CD14-positive monocyte (primary cell): ENCODE results near the gene MAPK14. TPM values are rescaled to one million over a fixed set of nuclear protein-coding genes. Genes with fewer than 3 reads are reported as not detected.

Experiments used
- DNase-seq, 3 donors: peaks; one replicate each; pipeline ENCODE4 v3.0.0-alpha.2; 2011 to 2022
- H2AFZ ChIP-seq: 2 replicates; pipeline ENCODE4 v1.6.0; 2012; ENCODE audit warnings: mild to moderate bottlenecking, low read depth, low read length, inconsistent platforms; ENCODE audit not compliant: insufficient read depth, poor library complexity, severe bottlenecking
- H3K27ac ChIP-seq, 2 donors: 1 replicate in 1 of 2; 2 replicates in 1 of 2; pipeline ENCODE4 v1.5.1; 2012 to 2013; ENCODE audit warnings: low read length in 2 of 2, control low read depth in 1 of 2, inconsistent platforms in 1 of 2, low read depth in 1 of 2, mild to moderate bottlenecking in 1 of 2
- H3K27me3 ChIP-seq, 2 donors: one replicate each; pipeline versions ENCODE4 v1.6.0 to v1.6.1; 2011 to 2013; ENCODE audit warnings: low read length in 2 of 2; ENCODE audit not compliant: control insufficient read depth in 2 of 2, insufficient read depth in 2 of 2
- H3K36me3 ChIP-seq, 2 donors: replicated peaks in 1 of 2; 1 replicate in 1 of 2; 2 replicates in 1 of 2; pipeline versions ENCODE4 v1.5.1 to v1.6.1; 2012 to 2013; ENCODE audit warnings: low read length in 2 of 2, control low read depth in 1 of 2, inconsistent platforms in 1 of 2, mild to moderate bottlenecking in 1 of 2; ENCODE audit not compliant: insufficient read depth in 2 of 2, control insufficient read depth in 1 of 2
- H3K4me1 ChIP-seq, 2 donors: 1 replicate in 1 of 2; 2 replicates in 1 of 2; pipeline versions ENCODE4 v1.5.1 to v1.6.1; 2012 to 2013; ENCODE audit warnings: low read length in 2 of 2, control low read depth in 1 of 2, inconsistent platforms in 1 of 2, mild to moderate bottlenecking in 1 of 2, moderate library complexity in 1 of 2; ENCODE audit not compliant: insufficient read depth in 2 of 2, control insufficient read depth in 1 of 2
- H3K4me2 ChIP-seq: replicated peaks from 2 replicates; pipeline ENCODE3; 2012; ENCODE audit warnings: low read length, moderate library complexity, mild to moderate bottlenecking; ENCODE audit not compliant: poor library complexity, severe bottlenecking; ENCODE audit errors: extremely low read depth
- H3K4me3 ChIP-seq, 3 experiments: fragments of 200-600 bp in 1 of 3; sonication (generic) in 1 of 3; replicated peaks in 1 of 3; 1 replicate in 2 of 3; 2 replicates in 1 of 3; pipeline ENCODE4 v1.5.1; 2011 to 2013; ENCODE audit warnings: low read length in 3 of 3, mild to moderate bottlenecking in 3 of 3, control low read depth in 2 of 3, low read depth in 2 of 3, inconsistent platforms in 1 of 3, moderate library complexity in 1 of 3
- H3K79me2 ChIP-seq: 2 replicates; pipeline ENCODE4 v1.6.0; 2012; ENCODE audit warnings: mild to moderate bottlenecking, control low read depth, inconsistent platforms, low read length, moderate library complexity; ENCODE audit not compliant: insufficient read depth
- H3K9ac ChIP-seq: 2 replicates; pipeline ENCODE4 v1.6.0; 2017; ENCODE audit warnings: low read length, mild to moderate bottlenecking; ENCODE audit not compliant: insufficient read depth, poor library complexity, severe bottlenecking
- H3K9me3 ChIP-seq, 2 donors: replicated peaks in 1 of 2; 1 replicate in 1 of 2; 2 replicates in 1 of 2; pipeline versions ENCODE4 v1.5.1 to v1.6.1; 2012 to 2013; ENCODE audit warnings: low read length in 2 of 2, control low read depth in 1 of 2; ENCODE audit not compliant: control insufficient read depth in 1 of 2, insufficient read depth in 1 of 2
- H4K20me1 ChIP-seq: 2 replicates; pipeline ENCODE4 v1.6.0; 2012; ENCODE audit warnings: mild to moderate bottlenecking, low read length, control low read depth, moderate library complexity; ENCODE audit not compliant: insufficient read depth
- H3K27ac Mint-ChIP-seq, 7 donors: one replicate each; pipeline ENCODE4 v1.8.0; 2020; ENCODE audit warnings: mild to moderate bottlenecking in 7 of 7, mixed read lengths in 7 of 7, moderate library complexity in 6 of 7, inconsistent platforms in 2 of 7
- H3K27me3 Mint-ChIP-seq, 3 donors: one replicate each; pipeline ENCODE4 v1.8.0; 2021 to 2022; ENCODE audit warnings: low read depth in 3 of 3, mild to moderate bottlenecking in 3 of 3, mixed read lengths in 3 of 3, moderate library complexity in 3 of 3, inconsistent platforms in 1 of 3
- H3K36me3 Mint-ChIP-seq, 2 donors: one replicate each; pipeline ENCODE4 v1.8.0; 2020; ENCODE audit warnings: mixed read lengths in 2 of 2, inconsistent platforms in 1 of 2, mild to moderate bottlenecking in 1 of 2
- H3K4me1 Mint-ChIP-seq: one replicate; pipeline ENCODE4 v1.8.0; 2020; ENCODE audit warnings: mild to moderate bottlenecking, mixed read lengths
- H3K4me3 Mint-ChIP-seq, 2 donors: one replicate each; pipeline ENCODE4 v1.8.0; 2020; ENCODE audit warnings: mild to moderate bottlenecking in 2 of 2, mixed read lengths in 2 of 2, moderate library complexity in 1 of 2
- H3K9me3 Mint-ChIP-seq, 7 donors: one replicate each; pipeline ENCODE4 v1.8.0; 2020 to 2022; ENCODE audit warnings: mixed read lengths in 7 of 7, mild to moderate bottlenecking in 6 of 7, moderate library complexity in 6 of 7, inconsistent platforms in 2 of 7
- WGBS: methylation state at CpG from one replicate; pipeline ENCODE4 v1.1.5; 2013; ENCODE audit warnings: missing lambda C conversion rate; ENCODE audit not compliant: insufficient coverage; 5-methylcytosine and 5-hydroxymethylcytosine counted together
- intact Hi-C, 2 donors: fragments of 100-400 bp; cut with micrococcal nuclease; formaldehyde crosslinking; loops; one replicate each; pipeline versions ENCODE4 v1.15.0 to v1.15.1; 2023
- polyA plus RNA-seq, 3 donors: library from polyadenylated mRNA; depleted of rRNA in 1 of 3; unstranded in 2 of 3; stranded (reverse) in 1 of 3; fragments of 300-500 nt in 2 of 3; fragments of >200 nt in 1 of 3; fragmentation: Illumina TruSeq in 2 of 3; gene quantifications; 1 replicate in 2 of 3; 2 replicates in 1 of 3; pipeline ENCODE4 v1.2.3, GENCODE V29; 2012 to 2021
- TF ChIP-seq, protein P1 (sequence below): fragments of 200-600 bp; IDR thresholded peaks from one replicate; pipeline ENCODE4 v1.8.0; 2022; ENCODE audit warnings: antibody characterized with exemption, mild to moderate bottlenecking

MAPK14 gene
- polyA plus RNA-seq, 3 donors: 56.6 to 96.6 (median 83.7) TPM

DNA sequence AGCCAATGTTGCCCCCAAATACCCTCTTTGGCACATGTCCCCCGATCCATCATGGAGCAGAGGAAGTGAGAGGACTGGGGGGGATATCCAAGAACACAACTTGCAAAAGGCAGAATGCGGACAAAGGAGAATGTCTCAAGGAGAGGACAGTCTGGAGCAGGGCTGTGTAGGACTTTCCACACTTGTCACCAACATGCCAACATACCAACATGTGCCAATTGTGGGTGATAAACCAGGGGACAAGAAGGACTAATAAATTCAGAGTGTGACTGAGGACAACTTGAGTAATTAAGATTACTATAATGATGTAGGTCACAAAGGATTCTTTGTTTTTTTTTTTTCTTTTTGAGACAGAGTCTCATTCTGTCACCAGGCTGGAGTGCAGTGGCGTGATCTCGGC, 11.9 kb upstream of the MAPK14 start:
- intact Hi-C loops: loop anchor here in 1 of 2 donors (10.0 kb wide), 1 partner anchor 91 kb away; the partner anchor contains the start of gene SRPK1
- H3K9me3 ChIP-seq: no peaks in the 10 kb centered on the region
- peak overlapping the region; percentile 41 to 83 (median 74) for H3K27ac Mint-ChIP-seq
- H4K20me1 ChIP-seq: no peaks in the 10 kb centered on the region
- peaks cover 54% of the 10 kb centered on the region for H3K4me1 Mint-ChIP-seq
- peaks cover 15 to 17% of the 10 kb centered on the region in 2 donors for H3K36me3 Mint-ChIP-seq
- peak overlapping the region; percentile 42 for H2AFZ ChIP-seq
- H3K79me2 ChIP-seq: peaks cover 22% of the 10 kb centered on the region
- H3K9ac ChIP-seq: no peak overlapping the region
- H3K27me3 Mint-ChIP-seq: no peaks in the 10 kb centered on the region
- no peak overlapping the region for H3K4me2 ChIP-seq
- peak in 1 of 3 donors; percentile 58 for DNase-seq
- peaks cover 0 to 1% (median 0%) of the 10 kb centered on the region in 7 donors for H3K9me3 Mint-ChIP-seq
- no peak overlapping the region for H3K4me3 ChIP-seq
- H3K27ac ChIP-seq: peak overlapping the region in 1 of 2 donors; percentile 75
- no peak overlapping the region for H3K4me3 Mint-ChIP-seq
- WGBS: no CpG with 5 or more reads among the region's 4 CpGs
- TF ChIP-seq, protein P1, sequence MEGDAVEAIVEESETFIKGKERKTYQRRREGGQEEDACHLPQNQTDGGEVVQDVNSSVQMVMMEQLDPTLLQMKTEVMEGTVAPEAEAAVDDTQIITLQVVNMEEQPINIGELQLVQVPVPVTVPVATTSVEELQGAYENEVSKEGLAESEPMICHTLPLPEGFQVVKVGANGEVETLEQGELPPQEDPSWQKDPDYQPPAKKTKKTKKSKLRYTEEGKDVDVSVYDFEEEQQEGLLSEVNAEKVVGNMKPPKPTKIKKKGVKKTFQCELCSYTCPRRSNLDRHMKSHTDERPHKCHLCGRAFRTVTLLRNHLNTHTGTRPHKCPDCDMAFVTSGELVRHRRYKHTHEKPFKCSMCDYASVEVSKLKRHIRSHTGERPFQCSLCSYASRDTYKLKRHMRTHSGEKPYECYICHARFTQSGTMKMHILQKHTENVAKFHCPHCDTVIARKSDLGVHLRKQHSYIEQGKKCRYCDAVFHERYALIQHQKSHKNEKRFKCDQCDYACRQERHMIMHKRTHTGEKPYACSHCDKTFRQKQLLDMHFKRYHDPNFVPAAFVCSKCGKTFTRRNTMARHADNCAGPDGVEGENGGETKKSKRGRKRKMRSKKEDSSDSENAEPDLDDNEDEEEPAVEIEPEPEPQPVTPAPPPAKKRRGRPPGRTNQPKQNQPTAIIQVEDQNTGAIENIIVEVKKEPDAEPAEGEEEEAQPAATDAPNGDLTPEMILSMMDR: no peak
- H3K27me3 ChIP-seq: no peaks in the 10 kb centered on the region
- peaks cover 40 to 53% of the 10 kb centered on the region in 2 donors for H3K4me1 ChIP-seq
- H3K36me3 ChIP-seq: peaks cover 2 to 13% of the 10 kb centered on the region in 2 donors

DNA sequence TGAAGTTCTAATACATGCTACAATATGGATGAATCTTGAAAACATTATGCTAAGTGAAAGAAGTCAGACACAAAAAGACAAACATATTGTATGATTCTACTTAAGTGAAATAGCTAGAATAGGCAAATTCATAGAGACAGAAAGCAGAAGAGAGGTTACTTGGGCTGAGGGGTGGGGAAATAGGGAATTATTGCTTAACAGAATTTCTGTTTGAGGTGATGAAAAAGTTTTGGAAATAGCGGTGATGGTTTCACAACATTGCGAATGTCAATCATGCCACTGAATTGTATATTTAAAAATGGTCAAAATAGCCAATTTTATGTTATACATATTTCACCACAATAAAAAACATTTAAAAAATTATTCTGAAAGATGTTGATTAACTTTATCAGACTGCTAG, 9.3 kb upstream of the MAPK14 start:
- Histone ChIP-seq H3K9ac (no peak overlapping the region), H2AFZ (no peak overlapping the region), H3K4me1 (peaks cover 40 to 53% of the 10 kb centered on the region in 2 donors), H3K27me3 (no peaks in the 10 kb centered on the region), H3K4me2 (peak overlapping the region; percentile 51), H3K9me3 (no peaks in the 10 kb centered on the region), H3K36me3 (no peaks in the 10 kb centered on the region), H3K79me2 (peaks cover 32% of the 10 kb centered on the region), H3K27ac (peak overlapping the region; percentile 73 to 75), H3K4me3 (peak overlapping the region in 1 of 3 experiments; percentile 43), H4K20me1 (no peaks in the 10 kb centered on the region)
- Mint-ChIP-seq H3K4me3 (peak overlapping the region in 1 of 2 donors; percentile 63), H3K9me3 (peaks cover 0 to 3% (median 0%) of the 10 kb centered on the region in 7 donors), H3K4me1 (peaks cover 58% of the 10 kb centered on the region), H3K36me3 (peaks cover 0 to 6% of the 10 kb centered on the region in 2 donors), H3K27me3 (peaks cover 0 to 1% (median 0%) of the 10 kb centered on the region in 3 donors), H3K27ac (peak overlapping the region; percentile 80 to 95 (median 91))
- peak; percentile 67 to 86 (median 78) for DNase-seq
- no CpG with 5 or more reads among the region's 2 CpGs for WGBS
- TF ChIP-seq, protein P1: no peak
- intact Hi-C loops: loop anchor here in 1 of 2 donors (10.0 kb wide), 1 partner anchor 94 kb away; the partner anchor contains the start of gene SRPK1
